CD4-positive, alpha-beta memory T cell (primary cell): ENCODE data around the gene C11orf54. TPM values are rescaled to one million over a fixed set of nuclear protein-coding genes. Genes with fewer than 3 reads are reported as not detected.

Experiments used
- CTCF ChIA-PET: fragments of 350-600 bp; sonication (Branson Sonifier 250); formaldehyde crosslinking; loops from one replicate; lab custom pipeline; 2021; ENCODE audit warnings: inconsistent platforms; ENCODE audit not compliant: partially characterized antibody; lab: Charles Lee
- POLR2A ChIA-PET: fragments of 350-600 bp; sonication (Branson Sonifier 250); formaldehyde crosslinking; loops from one replicate; lab custom pipeline; 2021; ENCODE audit not compliant: partially characterized antibody; lab: Charles Lee
- DNase-seq, 5 donors: peaks; one replicate each; pipeline versions ENCODE4 v3.0.0 to v3.0.0-alpha.2; 2020 to 2022; ENCODE audit warnings: mixed read lengths in 1 of 5
- H3K27ac ChIP-seq: one replicate; pipeline ENCODE4 v1.7.0; 2013; ENCODE audit warnings: low read depth, low read length
- H3K27me3 ChIP-seq: 2 replicates; pipeline ENCODE4 v1.7.0; 2013; ENCODE audit warnings: mild to moderate bottlenecking, low read length, moderate library complexity; ENCODE audit not compliant: insufficient read depth
- H3K36me3 ChIP-seq: 2 replicates; pipeline ENCODE4 v1.7.0; 2013; ENCODE audit warnings: mild to moderate bottlenecking, low read length, moderate library complexity; ENCODE audit not compliant: insufficient read depth
- H3K4me1 ChIP-seq: 2 replicates; pipeline ENCODE4 v1.7.0; 2013; ENCODE audit warnings: mild to moderate bottlenecking, low read length, moderate library complexity; ENCODE audit not compliant: insufficient read depth
- H3K4me3 ChIP-seq, 2 donors: one replicate each; pipeline ENCODE4 v1.7.0; 2013; ENCODE audit warnings: low read length in 2 of 2, mild to moderate bottlenecking in 1 of 2
- H3K9me3 ChIP-seq, 2 donors: one replicate each; pipeline ENCODE4 v1.7.0; 2013; ENCODE audit warnings: low read length in 2 of 2, control low read depth in 1 of 2; ENCODE audit not compliant: control insufficient read depth in 1 of 2
- H3K27ac Mint-ChIP-seq, 7 donors: one replicate each; pipeline ENCODE4 v1.8.0; 2020 to 2021; ENCODE audit warnings: mixed read lengths in 7 of 7, mild to moderate bottlenecking in 6 of 7, inconsistent platforms in 3 of 7, moderate library complexity in 3 of 7
- H3K27me3 Mint-ChIP-seq, 2 donors: one replicate each; pipeline ENCODE4 v1.8.0; 2020 to 2021; ENCODE audit warnings: mixed read lengths in 2 of 2
- H3K36me3 Mint-ChIP-seq, 2 donors: one replicate each; pipeline ENCODE4 v1.8.0; 2020 to 2021; ENCODE audit warnings: mixed read lengths in 2 of 2, inconsistent platforms in 1 of 2, mild to moderate bottlenecking in 1 of 2
- H3K4me1 Mint-ChIP-seq, 4 donors: one replicate each; pipeline ENCODE4 v1.8.0; 2020 to 2021; ENCODE audit warnings: mixed read lengths in 4 of 4, mild to moderate bottlenecking in 1 of 4
- H3K4me3 Mint-ChIP-seq, 8 donors: one replicate each; pipeline ENCODE4 v1.8.0; 2020 to 2021; ENCODE audit warnings: mixed read lengths in 8 of 8, mild to moderate bottlenecking in 7 of 8, moderate library complexity in 6 of 8, inconsistent platforms in 3 of 8
- H3K9me3 Mint-ChIP-seq, 8 donors: one replicate each; pipeline ENCODE4 v1.8.0; 2020 to 2021; ENCODE audit warnings: mixed read lengths in 8 of 8, mild to moderate bottlenecking in 5 of 8, inconsistent platforms in 3 of 8, moderate library complexity in 1 of 8
- intact Hi-C: fragments of 100-400 bp; cut with micrococcal nuclease; formaldehyde crosslinking; loops from one replicate; pipeline ENCODE4 v1.15.1; 2023
- polyA plus RNA-seq, 2 donors: library from polyadenylated mRNA; unstranded; fragments of 300-500 nt; fragmentation: Illumina TruSeq; gene quantifications; one replicate each; pipeline ENCODE4 v1.2.3, GENCODE V29; 2021
- total RNA-seq, 2 experiments: library from RNA; stranded (reverse); gene quantifications; one replicate each; pipeline ENCODE4 v1.2.3, GENCODE V29; 2021

Gene C11orf54
- total and polyA plus RNA-seq, 4 experiments from 2014 or later: 13.0 to 36.4 (median 24.3) TPM

DNA sequence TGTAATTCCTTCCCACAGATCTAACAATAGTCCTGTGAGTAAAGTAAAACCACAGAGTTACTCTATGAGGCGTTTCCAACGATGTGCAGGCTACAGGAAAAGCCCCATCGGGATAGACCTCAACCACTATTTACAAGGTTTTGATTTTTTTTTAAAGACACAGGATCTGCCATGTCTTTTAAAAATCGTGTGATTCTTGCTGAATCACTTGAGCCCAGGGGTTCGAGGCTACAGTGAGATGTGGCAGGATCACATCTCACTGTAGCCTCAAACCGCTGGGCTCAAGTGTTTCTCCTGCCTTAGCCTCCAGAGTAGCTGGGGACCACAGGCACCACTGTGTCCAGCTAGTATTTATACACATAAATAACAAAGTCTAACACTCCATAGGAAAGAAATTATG, 8.0 kb upstream of the C11orf54 start:
- peak overlapping the region; percentile 31 for H3K27ac ChIP-seq
- Mint-ChIP-seq H3K27me3 (no peaks in the 10 kb centered on the region), H3K4me1 (peaks cover 40 to 66% (median 47%) of the 10 kb centered on the region in 4 donors), H3K9me3 (no peaks in the 10 kb centered on the region), H3K27ac (peak overlapping the region; percentile 7 to 99 (median 76)), H3K36me3 (peaks cover 61 to 94% of the 10 kb centered on the region in 2 donors), H3K4me3 (peak overlapping the region in 1 of 8 donors; percentile 25)
- ChIA-PET POLR2A (interaction anchor here (0.8 kb wide), 1 partner anchor 10 kb away, joined by 3 read pairs; no protein-coding TSS in a partner anchor), CTCF (no interaction called here)
- DNase-seq: no peak
- H3K36me3 ChIP-seq: peaks cover 78% of the 10 kb centered on the region
- intact Hi-C loops: no loop called here
- H3K4me3 ChIP-seq: no peak overlapping the region
- peaks cover 62% of the 10 kb centered on the region for H3K4me1 ChIP-seq
- no peaks in the 10 kb centered on the region for H3K27me3 ChIP-seq
- H3K9me3 ChIP-seq: no peaks in the 10 kb centered on the region

DNA sequence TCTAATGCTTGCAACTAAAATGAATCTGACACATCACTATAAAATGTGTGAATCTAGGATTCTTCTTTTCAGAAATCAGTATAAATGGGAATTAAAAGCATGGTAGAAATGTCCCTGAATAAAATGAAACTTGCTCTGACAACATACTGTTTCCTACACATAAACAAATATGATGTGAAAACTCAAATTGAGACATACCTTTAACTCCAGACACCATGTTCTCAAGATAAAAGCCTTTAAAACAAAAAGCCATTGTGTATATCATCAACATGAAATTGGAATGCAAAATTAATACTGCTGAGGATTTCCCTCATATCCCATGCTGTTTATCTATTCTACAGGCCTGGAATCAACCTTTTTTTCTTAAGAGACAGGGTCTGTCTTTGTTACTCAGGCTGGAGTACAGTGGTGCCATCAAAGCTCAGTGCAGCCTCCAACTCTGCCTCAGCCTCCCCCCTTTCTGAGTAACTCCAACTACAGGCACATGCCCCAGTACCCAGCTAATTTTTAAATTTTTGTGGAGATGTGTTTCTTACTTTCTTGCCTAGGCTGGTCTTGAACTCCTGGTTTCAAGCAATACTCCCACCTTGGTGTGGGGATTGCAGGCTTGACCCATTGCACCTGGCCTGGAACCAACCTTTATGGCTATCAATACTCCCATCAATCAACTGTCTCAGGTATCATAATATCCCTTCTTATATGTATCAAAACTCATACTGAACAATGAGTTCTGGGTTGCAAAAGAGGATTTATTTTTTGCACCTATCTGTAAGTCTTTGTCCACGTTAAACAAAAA, 6.8 kb upstream of the C11orf54 start:
- Histone ChIP-seq H3K4me3 (no peak overlapping the region), H3K4me1 (peaks cover 73% of the 10 kb centered on the region), H3K27me3 (no peaks in the 10 kb centered on the region), H3K36me3 (peaks cover 79% of the 10 kb centered on the region), H3K27ac (peak overlapping the region; percentile 27), H3K9me3 (no peaks in the 10 kb centered on the region)
- peak overlapping the region in 5 of 8 donors; percentile 4 to 59 (median 16) for H3K4me3 Mint-ChIP-seq
- ChIA-PET CTCF (no interaction called here), POLR2A (interaction anchor here (0.8 to 8.2 kb wide), 3 partner anchors 7 to 61 kb away, joined by 3 to 115 read pairs (median 3); no protein-coding TSS in a partner anchor)
- H3K27ac Mint-ChIP-seq: peak overlapping the region; percentile 48 to 99 (median 68)
- H3K36me3 Mint-ChIP-seq: peaks cover 61 to 92% of the 10 kb centered on the region in 2 donors
- H3K9me3 Mint-ChIP-seq: no peaks in the 10 kb centered on the region
- DNase-seq: no peak
- intact Hi-C loops: no loop called here
- H3K27me3 Mint-ChIP-seq: no peaks in the 10 kb centered on the region
- peaks cover 49 to 77% (median 57%) of the 10 kb centered on the region in 4 donors for H3K4me1 Mint-ChIP-seq

DNA sequence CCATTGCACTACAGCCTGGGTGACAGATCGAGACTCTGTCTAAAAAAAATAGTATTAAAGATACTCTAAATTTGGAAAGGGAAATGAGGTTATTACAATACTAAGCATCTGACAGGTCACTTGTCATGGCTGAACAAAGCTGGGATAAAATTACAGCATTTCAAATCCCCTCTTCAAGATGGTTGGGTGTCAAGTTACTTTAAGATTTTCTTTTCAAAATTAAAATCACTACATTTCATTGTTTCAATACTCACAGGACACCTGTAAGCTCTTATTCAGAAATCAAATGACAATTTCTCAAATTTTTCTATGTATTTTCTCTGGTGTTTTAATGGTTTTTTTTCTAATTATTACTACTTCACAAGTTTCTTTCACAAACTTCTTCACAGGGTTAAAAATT, 5.8 kb upstream of the C11orf54 start:
- H3K27ac ChIP-seq: no peak overlapping the region
- H3K4me3 ChIP-seq: no peak overlapping the region
- ChIA-PET POLR2A (interaction anchor here (0.8 to 8.2 kb wide), 3 partner anchors 8 to 74 kb away, joined by 3 to 115 read pairs (median 5); partner anchors contain the start of genes CEP295 and MED17), CTCF (no interaction called here)
- H3K27me3 ChIP-seq: no peaks in the 10 kb centered on the region
- no peaks in the 10 kb centered on the region for H3K9me3 ChIP-seq
- intact Hi-C loops: no loop called here
- peaks cover 57 to 89% of the 10 kb centered on the region in 2 donors for H3K36me3 Mint-ChIP-seq
- no peaks in the 10 kb centered on the region for H3K27me3 Mint-ChIP-seq
- peak overlapping the region in 6 of 7 donors; percentile 53 to 99 (median 79) for H3K27ac Mint-ChIP-seq
- DNase-seq: no peak
- H3K4me3 Mint-ChIP-seq: peak overlapping the region in 2 of 8 donors; percentile 13 to 27
- H3K9me3 Mint-ChIP-seq: no peaks in the 10 kb centered on the region
- H3K4me1 Mint-ChIP-seq: peaks cover 53 to 87% (median 65%) of the 10 kb centered on the region in 4 donors
- peaks cover 81% of the 10 kb centered on the region for H3K4me1 ChIP-seq
- peaks cover 71% of the 10 kb centered on the region for H3K36me3 ChIP-seq

DNA sequence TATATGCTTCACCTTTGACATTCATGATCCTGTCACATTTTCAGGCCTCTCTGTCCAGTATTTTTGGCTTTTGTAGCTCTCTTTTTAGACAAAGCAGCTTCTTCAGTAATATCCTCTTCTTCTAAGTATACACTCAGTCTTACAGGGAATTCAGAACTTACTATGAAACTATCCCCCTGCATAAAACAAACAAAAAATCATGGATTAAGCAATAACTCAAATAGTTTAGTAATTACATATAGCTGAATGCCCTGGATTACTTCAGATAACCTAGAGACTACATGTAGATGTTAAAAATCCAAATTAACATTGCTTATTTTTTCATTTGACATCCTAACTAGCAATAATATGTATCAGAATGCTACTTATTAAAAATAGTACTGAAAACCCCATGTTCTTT, 5.3 kb upstream of the C11orf54 start:
- no peaks in the 10 kb centered on the region for H3K27me3 ChIP-seq
- Mint-ChIP-seq H3K27ac (peak overlapping the region; percentile 48 to 99 (median 73)), H3K36me3 (peaks cover 57 to 92% of the 10 kb centered on the region in 2 donors), H3K4me3 (peak overlapping the region in 4 of 8 donors; percentile 2 to 70 (median 20)), H3K9me3 (no peaks in the 10 kb centered on the region), H3K4me1 (peaks cover 53 to 92% (median 66%) of the 10 kb centered on the region in 4 donors), H3K27me3 (no peaks in the 10 kb centered on the region)
- ChIA-PET CTCF (no interaction called here), POLR2A (interaction anchor here (0.8 to 8.2 kb wide), 4 partner anchors 8 to 75 kb away, joined by 3 to 115 read pairs (median 23); partner anchors contain the start of genes CEP295 and MED17)
- peaks cover 67% of the 10 kb centered on the region for H3K36me3 ChIP-seq
- DNase-seq: no peak
- intact Hi-C loops: no loop called here
- no peak overlapping the region for H3K27ac ChIP-seq
- H3K4me3 ChIP-seq: no peak overlapping the region
- peaks cover 81% of the 10 kb centered on the region for H3K4me1 ChIP-seq
- H3K9me3 ChIP-seq: no peaks in the 10 kb centered on the region

DNA sequence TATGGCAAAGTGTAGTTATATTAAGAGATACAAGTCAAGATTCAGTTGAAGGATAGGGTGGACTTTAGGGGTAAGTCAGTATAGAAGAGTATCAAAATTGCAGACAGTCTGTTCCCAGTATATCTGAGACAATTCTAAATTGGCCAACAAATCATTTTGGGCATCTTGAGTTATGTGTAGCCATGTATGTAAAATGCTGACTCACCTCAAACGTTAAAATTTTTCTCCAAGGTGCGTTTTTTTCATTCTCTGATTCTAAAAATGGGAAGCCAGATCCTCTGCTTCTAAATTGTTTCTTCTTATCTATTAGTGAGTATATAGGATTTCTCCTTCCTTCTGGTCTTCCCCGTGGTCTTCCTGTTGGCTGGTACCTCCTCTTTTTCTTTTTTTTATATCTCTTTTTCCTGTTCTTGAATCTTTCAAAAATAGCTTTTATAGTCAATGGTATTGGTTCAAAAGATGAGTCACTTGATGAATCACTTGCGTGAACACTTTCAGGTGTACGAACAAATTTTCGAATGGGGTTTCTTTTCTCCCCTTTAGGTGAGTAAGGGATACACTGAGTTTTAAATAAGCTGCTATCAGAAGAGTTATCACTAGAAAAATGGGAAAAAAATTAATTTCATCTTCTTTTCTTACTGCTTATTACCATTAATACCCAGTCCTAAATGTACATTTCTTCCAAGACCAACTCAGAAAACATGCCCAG, 3.4 kb upstream of the C11orf54 start:
- POLR2A ChIA-PET: interaction anchor here (0.8 to 8.2 kb wide), 6 partner anchors 10 to 540 kb away, joined by 3 to 180 read pairs (median 22); partner anchors contain the start of genes MED17, PANX1 and SLC36A4
- peak overlapping the region; percentile 91 to 100 (median 100) for H3K4me3 Mint-ChIP-seq
- Histone ChIP-seq H3K4me3 (peak overlapping the region in 1 of 2 donors; percentile 98), H3K4me1 (peaks cover 83% of the 10 kb centered on the region), H3K27ac (peak overlapping the region; percentile 93), H3K36me3 (peaks cover 48% of the 10 kb centered on the region), H3K9me3 (no peaks in the 10 kb centered on the region), H3K27me3 (no peaks in the 10 kb centered on the region)
- H3K27ac Mint-ChIP-seq: peak overlapping the region; percentile 80 to 99 (median 92)
- intact Hi-C loops: no loop called here
- H3K9me3 Mint-ChIP-seq: no peaks in the 10 kb centered on the region
- peaks cover 53 to 92% (median 71%) of the 10 kb centered on the region in 4 donors for H3K4me1 Mint-ChIP-seq
- no peaks in the 10 kb centered on the region for H3K27me3 Mint-ChIP-seq
- peak in 2 of 5 donors; percentile 6 to 48 for DNase-seq
- CTCF ChIA-PET: interaction anchor here (0.9 to 6.0 kb wide), 3 partner anchors 13 to 57 kb away, joined by 3 to 60 read pairs (median 3); partner anchors contain the start of gene MED17
- peaks cover 48 to 82% of the 10 kb centered on the region in 2 donors for H3K36me3 Mint-ChIP-seq

DNA sequence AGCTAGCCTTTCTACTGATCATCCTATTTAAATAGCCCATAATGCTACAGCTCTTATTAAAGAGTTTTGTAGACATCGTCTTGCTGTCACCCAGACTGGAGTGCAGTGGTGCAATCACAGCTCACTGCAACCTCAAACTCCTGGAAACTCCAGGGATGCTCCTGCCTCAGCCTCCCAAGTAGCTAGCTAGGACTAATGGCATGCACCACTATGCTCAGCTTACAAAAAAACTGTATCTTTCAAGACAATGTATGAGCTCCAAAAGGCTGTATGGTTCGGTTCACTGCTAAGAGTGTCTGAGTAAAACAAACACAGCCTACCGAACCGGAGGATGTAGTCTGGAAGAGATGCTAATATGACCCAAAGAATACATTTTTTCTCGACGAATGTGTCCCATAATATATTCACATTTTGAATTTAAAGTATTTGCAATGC, 2.8 kb upstream of the C11orf54 start:
- H3K4me1 ChIP-seq: peaks cover 77% of the 10 kb centered on the region
- peak overlapping the region; percentile 93 for H3K27ac ChIP-seq
- no peaks in the 10 kb centered on the region for H3K9me3 ChIP-seq
- Mint-ChIP-seq H3K9me3 (no peaks in the 10 kb centered on the region), H3K27me3 (no peaks in the 10 kb centered on the region), H3K36me3 (peaks cover 46 to 76% of the 10 kb centered on the region in 2 donors), H3K4me1 (peaks cover 50 to 87% (median 69%) of the 10 kb centered on the region in 4 donors), H3K27ac (peak overlapping the region; percentile 80 to 99 (median 92)), H3K4me3 (peak overlapping the region; percentile 91 to 100 (median 100))
- intact Hi-C loops: no loop called here
- CTCF ChIA-PET: interaction anchor here (0.9 to 6.0 kb wide), 4 partner anchors 8 to 58 kb away, joined by 3 to 60 read pairs (median 3); partner anchors contain the start of gene MED17
- peaks cover 42% of the 10 kb centered on the region for H3K36me3 ChIP-seq
- POLR2A ChIA-PET: interaction anchor here (0.8 to 8.2 kb wide), 7 partner anchors 10 to 541 kb away, joined by 3 to 180 read pairs (median 38); partner anchors contain the start of genes CEP295, MED17, PANX1 and SLC36A4
- H3K4me3 ChIP-seq: peak overlapping the region; percentile 7 to 98
- DNase-seq: peak in 1 of 5 donors; percentile 35
- H3K27me3 ChIP-seq: no peaks in the 10 kb centered on the region
